C4-2B (cell line): ENCODE data around the gene INHBB.

ENCODE experiments used
- ZFX ChIP-seq: fragments of 450-650 bp; IDR thresholded peaks from 2 replicates; pipeline ENCODE4 v1.6.1; 2017
- TF ChIP-seq, protein P1 (sequence below): fragments of 450-650 bp; conservative IDR thresholded peaks from 2 replicates; pipeline ENCODE4 v1.5.1; 2017; ENCODE audit warnings: mild to moderate bottlenecking

DNA sequence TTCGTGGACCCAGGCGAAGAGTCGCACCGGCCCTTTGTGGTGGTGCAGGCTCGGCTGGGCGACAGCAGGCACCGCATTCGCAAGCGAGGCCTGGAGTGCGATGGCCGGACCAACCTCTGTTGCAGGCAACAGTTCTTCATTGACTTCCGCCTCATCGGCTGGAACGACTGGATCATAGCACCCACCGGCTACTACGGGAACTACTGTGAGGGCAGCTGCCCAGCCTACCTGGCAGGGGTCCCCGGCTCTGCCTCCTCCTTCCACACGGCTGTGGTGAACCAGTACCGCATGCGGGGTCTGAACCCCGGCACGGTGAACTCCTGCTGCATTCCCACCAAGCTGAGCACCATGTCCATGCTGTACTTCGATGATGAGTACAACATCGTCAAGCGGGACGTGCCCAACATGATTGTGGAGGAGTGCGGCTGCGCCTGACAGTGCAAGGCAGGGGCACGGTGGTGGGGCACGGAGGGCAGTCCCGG is 3.5 kb downstream of the INHBB start:
- TF ChIP-seq, protein P1, sequence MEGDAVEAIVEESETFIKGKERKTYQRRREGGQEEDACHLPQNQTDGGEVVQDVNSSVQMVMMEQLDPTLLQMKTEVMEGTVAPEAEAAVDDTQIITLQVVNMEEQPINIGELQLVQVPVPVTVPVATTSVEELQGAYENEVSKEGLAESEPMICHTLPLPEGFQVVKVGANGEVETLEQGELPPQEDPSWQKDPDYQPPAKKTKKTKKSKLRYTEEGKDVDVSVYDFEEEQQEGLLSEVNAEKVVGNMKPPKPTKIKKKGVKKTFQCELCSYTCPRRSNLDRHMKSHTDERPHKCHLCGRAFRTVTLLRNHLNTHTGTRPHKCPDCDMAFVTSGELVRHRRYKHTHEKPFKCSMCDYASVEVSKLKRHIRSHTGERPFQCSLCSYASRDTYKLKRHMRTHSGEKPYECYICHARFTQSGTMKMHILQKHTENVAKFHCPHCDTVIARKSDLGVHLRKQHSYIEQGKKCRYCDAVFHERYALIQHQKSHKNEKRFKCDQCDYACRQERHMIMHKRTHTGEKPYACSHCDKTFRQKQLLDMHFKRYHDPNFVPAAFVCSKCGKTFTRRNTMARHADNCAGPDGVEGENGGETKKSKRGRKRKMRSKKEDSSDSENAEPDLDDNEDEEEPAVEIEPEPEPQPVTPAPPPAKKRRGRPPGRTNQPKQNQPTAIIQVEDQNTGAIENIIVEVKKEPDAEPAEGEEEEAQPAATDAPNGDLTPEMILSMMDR = no peak
- TF ChIP-seq ZFX = no peak
